ENCODE results near the gene DGKI.

Gene DGKI

GRCh38 chr7:137774793-137775201, 72.0 kb downstream of the DGKI start:
- DNase-seq = no peak

GRCh38 chr7:137772748-137773147, 74.0 kb downstream of the DGKI start:
- DNase-seq = no peak

DNA sequence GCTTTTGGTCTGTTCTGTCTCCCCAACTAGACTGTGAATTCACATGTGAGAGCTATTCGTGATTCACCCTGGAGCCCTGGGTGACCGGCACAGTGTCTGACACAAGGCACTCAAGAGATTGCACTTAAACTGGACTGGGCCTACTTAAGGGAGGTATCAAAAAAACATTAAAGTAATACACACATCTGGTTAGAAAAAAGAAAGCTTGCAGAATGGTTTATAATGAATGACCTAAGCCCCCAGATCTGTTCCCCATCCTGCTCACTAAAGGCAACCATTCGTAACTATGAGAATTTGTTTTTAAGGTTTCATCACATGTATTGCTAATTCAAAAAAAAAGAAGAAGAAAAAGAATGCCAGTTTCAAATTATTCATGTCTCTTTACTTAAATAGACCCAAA, 74.5 kb downstream of the DGKI start:
- DNase-seq = no peak

DNA sequence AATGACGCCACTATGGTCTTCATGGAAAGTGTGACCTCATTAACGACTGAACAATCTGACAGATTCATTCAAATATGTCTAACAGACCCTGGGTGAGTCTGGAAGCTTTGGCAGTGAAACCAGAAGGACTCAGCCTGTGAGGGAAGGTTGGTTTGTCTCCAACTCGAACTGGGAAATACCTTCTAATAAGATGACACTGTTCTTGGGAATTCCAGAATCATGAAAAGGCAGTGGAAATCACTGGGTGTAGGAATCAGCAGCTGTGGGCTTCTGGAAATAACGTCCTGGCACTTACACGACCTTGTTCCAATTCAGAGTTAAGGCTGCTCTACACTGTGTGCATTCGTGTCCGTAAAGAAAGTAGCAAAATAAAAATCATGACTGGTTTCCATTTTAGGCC, 75.1 kb downstream of the DGKI start:
- DNase-seq = no peak

DNA sequence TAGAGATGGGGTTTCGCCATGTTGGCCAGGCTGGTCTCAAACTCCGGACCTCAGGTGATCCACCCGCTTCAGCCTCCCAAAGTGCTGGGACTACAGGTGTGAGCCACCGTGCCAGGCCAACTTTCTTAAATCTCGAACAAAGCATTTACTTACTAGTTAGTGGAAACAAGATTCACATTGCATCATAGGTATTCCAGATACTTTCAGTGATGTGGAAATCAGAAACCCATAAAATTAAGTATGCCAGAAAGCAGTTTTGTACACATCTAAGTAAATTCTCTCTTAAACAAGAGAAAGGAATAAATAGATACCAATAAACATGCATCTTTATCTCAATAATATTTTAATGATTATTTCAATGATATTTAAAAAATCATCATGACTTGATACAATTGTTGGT, 75.5 kb downstream of the DGKI start:
- no peak for DNase-seq

- DNase-seq = no peak
Observed at GRCh38 chr7:137768366-137768765, 78.4 kb downstream of the DGKI start.

- DNase-seq = no peak
Observed at GRCh38 chr7:137762334-137762733, 84.4 kb downstream of the DGKI start.

DNA sequence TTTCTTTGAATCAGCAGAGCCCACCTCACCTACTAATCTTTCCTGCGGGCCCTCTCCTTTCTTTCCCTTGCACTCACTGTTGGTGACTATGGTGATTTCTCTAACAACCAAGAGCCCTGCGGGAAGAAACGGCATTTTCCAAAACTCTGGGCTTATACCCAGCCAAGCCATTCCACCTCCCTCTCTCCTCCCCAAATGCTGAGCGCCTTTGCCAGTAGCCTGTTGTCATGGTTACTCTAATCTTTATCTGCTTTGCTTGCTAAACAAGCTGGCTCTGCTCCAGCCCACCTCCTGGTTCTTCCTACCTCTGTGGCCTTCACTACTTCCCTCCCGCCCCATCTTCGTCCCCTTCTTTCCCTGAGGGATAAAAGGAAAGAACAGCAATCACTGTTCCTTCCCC, 86.7 kb downstream of the DGKI start:
- no peak for DNase-seq

DNA sequence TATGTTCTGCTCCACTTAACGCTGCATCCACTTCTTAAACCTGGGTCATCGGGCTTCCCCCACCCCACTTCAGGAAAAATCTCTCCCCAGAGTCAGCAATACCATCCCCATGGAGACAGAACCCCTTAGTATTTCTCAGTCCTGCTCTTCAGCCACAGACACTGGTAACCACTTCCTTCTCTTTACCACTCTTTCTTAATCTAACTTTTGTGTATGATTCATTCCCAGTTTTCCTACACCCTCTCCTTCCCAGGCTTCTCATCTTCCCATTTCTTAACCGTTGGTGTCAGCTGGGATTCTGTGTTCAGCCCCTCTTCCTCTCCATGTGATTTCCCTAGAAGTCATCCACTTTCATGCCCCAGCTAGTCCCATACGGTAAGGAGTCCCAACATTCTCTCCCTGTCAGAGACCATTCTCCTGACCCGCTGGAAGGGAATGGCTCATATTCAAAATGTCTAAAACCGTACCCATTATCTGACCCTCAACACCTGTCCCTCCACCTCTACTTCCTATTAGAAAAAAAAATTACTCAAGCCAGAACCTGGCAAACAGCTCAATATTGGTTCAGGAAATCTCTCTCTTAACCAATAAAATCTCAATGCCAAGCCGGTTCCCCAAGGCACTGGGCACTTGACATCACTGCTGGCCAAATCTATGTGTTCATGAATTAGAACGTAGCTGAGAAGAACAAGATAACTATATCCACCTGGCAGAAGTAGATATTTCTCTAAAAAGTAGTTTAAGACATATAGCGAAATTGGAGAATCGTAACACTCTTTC, 89.4 kb downstream of the DGKI start:
- no peak for DNase-seq

- no peak for DNase-seq
Observed at GRCh38 chr7:137755846-137756651, 90.7 kb downstream of the DGKI start.

- DNase-seq = no peak
Observed at GRCh38 chr7:137755427-137755826, 91.3 kb downstream of the DGKI start.

DNA sequence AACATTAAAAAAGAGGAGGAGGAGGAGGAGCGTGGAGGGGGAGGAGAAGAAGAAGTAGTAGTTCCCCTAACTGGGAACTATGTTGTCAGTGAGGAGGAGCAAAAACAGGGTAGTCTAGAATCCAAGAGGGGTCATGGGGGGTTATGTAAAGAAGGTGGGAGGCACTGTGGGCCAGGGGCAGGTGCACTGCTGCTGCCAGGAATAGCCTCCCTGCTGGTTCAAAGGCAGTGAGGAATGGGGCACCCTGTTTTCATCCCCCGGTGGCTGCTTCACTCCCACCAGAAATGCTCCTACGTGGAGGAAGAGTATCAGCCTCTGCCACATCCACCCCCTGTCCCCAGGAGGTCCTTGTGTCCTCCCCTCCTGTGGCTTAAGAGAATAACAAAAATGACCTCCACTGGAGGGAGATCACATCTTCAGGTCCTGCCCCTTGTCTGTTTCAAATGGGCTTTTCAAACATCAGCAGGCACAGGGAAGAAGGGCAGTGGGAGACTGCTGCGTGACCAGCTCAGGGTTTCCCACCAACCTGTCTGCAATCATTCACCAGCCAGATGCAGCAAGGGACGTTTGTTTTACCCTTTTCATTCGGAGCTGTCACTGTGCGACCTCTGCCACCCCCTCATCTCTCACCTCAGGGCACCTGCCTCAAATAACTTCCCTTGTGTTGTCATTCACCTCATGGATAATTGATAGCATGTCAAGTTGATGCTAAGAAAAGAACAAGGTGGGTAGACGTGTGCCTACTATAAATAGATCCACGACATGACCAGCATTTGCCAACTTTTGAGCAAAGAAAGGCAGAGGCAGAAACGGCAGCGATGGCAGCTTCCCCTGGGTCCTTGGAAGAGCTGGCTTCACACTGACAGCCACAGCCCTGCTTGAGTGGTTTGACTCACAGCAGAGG, 92.6 kb downstream of the DGKI start:
- no peak for DNase-seq

GRCh38 chr7:137753575-137753947, 93.2 kb downstream of the DGKI start:
- no peak for DNase-seq

DNA sequence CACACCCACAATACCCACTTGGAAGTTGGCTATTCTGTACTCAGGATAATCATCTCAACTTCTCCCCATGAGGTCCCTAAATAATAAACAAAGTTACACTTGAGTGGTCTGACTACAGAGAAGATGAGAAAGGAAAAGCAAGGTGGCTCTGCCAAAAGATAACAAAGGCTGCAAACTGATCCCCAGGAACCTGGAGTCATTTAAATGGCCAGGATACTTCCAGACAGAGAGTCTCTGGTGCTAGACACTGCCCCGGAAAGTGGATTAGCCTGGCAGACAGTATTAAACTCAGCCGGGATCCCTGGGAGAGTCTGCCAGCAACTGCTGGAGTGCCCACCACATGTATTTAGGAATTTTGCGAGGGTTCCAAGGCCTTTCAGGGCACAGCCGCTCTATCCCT, 93.7 kb downstream of the DGKI start:
- DNase-seq = no peak

DNA sequence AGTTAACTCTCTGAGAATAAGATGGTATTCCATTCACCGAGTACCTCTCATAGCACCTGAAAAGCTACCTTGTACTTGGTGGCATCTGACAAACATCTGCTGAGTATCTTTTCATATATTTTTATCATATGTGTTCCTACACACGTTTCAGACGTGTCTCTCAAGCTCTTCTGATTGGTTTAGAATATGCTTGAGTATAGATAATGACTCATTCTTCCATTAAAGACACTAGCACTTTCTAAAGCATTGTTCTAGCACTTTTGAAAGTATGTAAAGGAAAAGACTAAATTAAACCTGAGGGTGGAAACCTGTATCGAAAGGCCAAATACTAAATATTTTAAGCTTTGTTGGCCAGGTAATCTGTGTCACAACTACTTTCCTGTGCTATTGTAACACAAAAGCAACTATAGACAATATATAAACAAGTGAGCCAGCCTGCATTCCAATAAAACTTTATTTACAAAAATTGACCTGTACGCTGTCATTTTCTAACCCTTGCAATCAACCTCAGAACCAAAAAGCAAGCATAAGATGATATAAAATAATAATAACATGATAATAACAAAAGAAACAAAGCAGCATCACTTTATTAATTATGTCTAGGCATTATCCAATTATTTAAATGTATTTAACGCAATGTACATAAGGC, 95.3 kb downstream of the DGKI start:
- no peak for DNase-seq

- DNase-seq = no peak
Observed at GRCh38 chr7:137747359-137748031, 99.3 kb downstream of the DGKI start.

DNA sequence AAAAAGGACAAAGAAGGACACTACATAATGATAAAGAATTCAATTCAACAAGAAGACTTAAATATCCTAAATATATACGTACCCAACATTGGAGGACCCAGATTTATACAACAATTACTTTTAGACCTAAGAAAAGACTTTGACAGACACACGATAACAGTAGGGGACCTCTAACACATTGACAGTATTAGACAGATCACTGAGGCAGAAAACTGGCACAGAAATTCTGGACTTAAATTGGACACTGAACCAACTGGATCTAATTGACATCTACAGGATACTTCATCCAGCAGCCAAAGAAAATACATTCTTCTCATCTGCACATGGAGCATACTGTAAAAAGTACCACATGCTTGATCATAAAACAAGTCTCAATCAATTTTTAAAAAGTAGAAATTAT, 103.8 kb downstream of the DGKI start:
- no peak for DNase-seq

DNA sequence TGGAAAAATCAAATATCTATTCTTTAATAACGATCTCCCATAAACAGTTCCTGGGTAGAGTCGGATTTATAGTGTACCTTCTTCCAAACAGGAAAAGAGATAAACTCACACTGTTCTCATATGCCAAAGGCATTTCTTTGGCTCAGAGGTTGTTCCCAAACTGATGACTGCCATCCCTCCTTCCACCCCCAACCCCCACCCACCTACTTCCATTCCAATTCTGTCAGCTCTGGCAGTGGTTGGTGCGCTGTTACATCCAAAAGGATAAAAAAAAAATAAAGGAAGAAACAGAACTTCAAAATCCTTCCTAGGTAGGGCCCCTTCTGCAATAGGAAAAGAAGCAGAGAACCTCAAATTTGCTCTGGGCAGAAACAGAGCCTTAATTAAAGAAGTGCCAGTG, 104.7 kb downstream of the DGKI start:
- DNase-seq = no peak

GRCh38 chr7:137741443-137741842, 105.3 kb downstream of the DGKI start:
- no peak for DNase-seq

GRCh38 chr7:137734221-137734620, 112.6 kb downstream of the DGKI start:
- no peak for DNase-seq

GRCh38 chr7:137732168-137732567, 114.6 kb downstream of the DGKI start:
- DNase-seq = no peak

DNA sequence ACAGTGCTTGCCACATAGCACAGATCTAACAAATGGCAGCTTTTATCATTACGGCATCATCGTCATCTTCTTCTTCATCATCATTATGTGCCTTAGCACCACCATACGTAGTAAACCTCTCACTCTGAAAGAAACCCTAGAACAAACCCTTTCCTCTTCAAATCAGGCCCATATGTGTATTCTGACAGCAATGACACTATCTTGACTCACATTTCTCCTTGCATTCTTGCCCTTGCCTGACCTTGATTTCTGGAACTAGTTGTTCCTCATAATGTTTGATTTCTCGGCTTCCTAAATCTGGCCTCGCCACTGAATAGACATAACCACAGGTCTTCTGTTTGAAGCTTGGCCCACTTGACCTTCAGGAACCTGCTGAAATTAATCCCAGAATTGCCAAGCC, 115.3 kb downstream of the DGKI start:
- no peak for DNase-seq
